Endothelial cell of umbilical vein (primary cell): ENCODE results near the gene ADAMTS12. TPM values are rescaled to one million over a fixed set of nuclear protein-coding genes. Genes with fewer than 3 reads are reported as not detected.

Experiments
- BruUV-seq: library from RNA; stranded (reverse); fragments of 400-500 nt; replicated peaks from 2 replicates; lab custom pipeline; 2021; lab: Mats Ljungman, UMichigan
- CTCF ChIA-PET: fragments of 300-600, 350-600 bp; sonication (Branson Sonifier 250); formaldehyde crosslinking; loops from one replicate; lab custom pipeline; 2021; ENCODE audit warnings: antibody characterized with exemption, inconsistent platforms; lab: Charles Lee
- POLR2A ChIA-PET: fragments of 300-600, 350-600 bp; sonication (Branson Sonifier 250); formaldehyde crosslinking; loops from one replicate; lab custom pipeline; 2021; ENCODE audit warnings: antibody characterized with exemption, inconsistent platforms; lab: Charles Lee
- DNase-seq: peaks from one replicate; pipeline ENCODE4 v3.0.0-alpha.2; 2011; ENCODE audit warnings: low read depth, low spot score
- FAIRE-seq: peaks from 2 replicates; lab custom pipeline; 2011; peaks lifted over from hg19 to GRCh38; lab: Jason Lieb, UNC
- H2AFZ ChIP-seq: 2 replicates; pipeline ENCODE4 v1.6.0; 2012; ENCODE audit warnings: low read depth, low read length, control low read depth, inconsistent platforms
- H3K27ac ChIP-seq: 2 replicates; pipeline ENCODE4 v1.5.1; 2011; ENCODE audit warnings: low read depth, mild to moderate bottlenecking, control low read depth, low read length, moderate library complexity; ENCODE audit not compliant: insufficient read depth
- H3K27me3 ChIP-seq, 2 experiments: 2 replicates each; pipeline versions ENCODE4 v1.6.0 to v1.6.1; 2011; ENCODE audit warnings: low read length in 2 of 2, mixed read lengths in 1 of 2; ENCODE audit not compliant: control insufficient read depth in 2 of 2, insufficient read depth in 2 of 2
- H3K36me3 ChIP-seq, 2 experiments: 2 replicates in 1 of 2; 3 replicates in 1 of 2; pipeline ENCODE4 v1.5.1; 2011; ENCODE audit warnings: low read length in 2 of 2, mild to moderate bottlenecking in 1 of 2, moderate library complexity in 1 of 2; ENCODE audit not compliant: control insufficient read depth in 2 of 2, insufficient read depth in 2 of 2; ENCODE audit errors: extremely low read depth in 1 of 2
- H3K4me1 ChIP-seq: 3 replicates; pipeline ENCODE4 v1.5.1; 2011; ENCODE audit warnings: mild to moderate bottlenecking, low read length; ENCODE audit not compliant: control insufficient read depth, insufficient read depth; ENCODE audit errors: extremely low read depth
- H3K4me2 ChIP-seq: 2 replicates; pipeline ENCODE4 v1.6.1; 2011; ENCODE audit warnings: low read length, control low read depth, mixed read lengths; ENCODE audit not compliant: insufficient read depth
- H3K4me3 ChIP-seq, 3 experiments: fragments of 200-600 bp in 1 of 3; sonication (generic), shearing (Covaris generic) in 1 of 3; replicated peaks in 1 of 3; 2 replicates each; pipeline ENCODE4 v1.5.1; 2011 to 2016; ENCODE audit warnings: control low read depth in 3 of 3, low read length in 3 of 3, mild to moderate bottlenecking in 2 of 3, inconsistent platforms in 1 of 3, low read depth in 1 of 3, moderate library complexity in 1 of 3; ENCODE audit not compliant: insufficient read depth in 1 of 3
- H3K79me2 ChIP-seq: 2 replicates; pipeline ENCODE4 v1.6.0; 2012; ENCODE audit warnings: low read length, inconsistent platforms; ENCODE audit not compliant: control insufficient read depth, insufficient read depth
- H3K9ac ChIP-seq: replicated peaks from 2 replicates; pipeline ENCODE3; 2011; ENCODE audit warnings: low read length, control low read depth; ENCODE audit not compliant: insufficient read depth; ENCODE audit errors: extremely low read depth
- H3K9me1 ChIP-seq: replicated peaks from 3 replicates; pipeline ENCODE4 v1.6.0; 2011; ENCODE audit warnings: mild to moderate bottlenecking, low read length; ENCODE audit not compliant: control insufficient read depth, insufficient read depth; ENCODE audit errors: extremely low read depth
- H3K9me3 ChIP-seq: replicated peaks from 2 replicates; pipeline ENCODE4 v1.5.1; 2012; ENCODE audit warnings: low read length, inconsistent platforms; ENCODE audit not compliant: control insufficient read depth, insufficient read depth
- H4K20me1 ChIP-seq: replicated peaks from 2 replicates; pipeline ENCODE3; 2011; ENCODE audit warnings: mild to moderate bottlenecking, low read length; ENCODE audit not compliant: control insufficient read depth, insufficient read depth; ENCODE audit errors: extremely low read depth
- CTCF ChIP-seq, 2 donors: IDR thresholded peaks; 1 replicate in 1 of 2; 2 replicates in 1 of 2; pipeline ENCODE4 v1.5.1; 2011; ENCODE audit warnings: low read length in 2 of 2, mild to moderate bottlenecking in 2 of 2, moderate library complexity in 2 of 2, control low read depth in 1 of 2, inconsistent platforms in 1 of 2, low read depth in 1 of 2; ENCODE audit not compliant: insufficient read depth in 1 of 2; ENCODE audit errors: extremely low read depth in 1 of 2
- EZH2 ChIP-seq: IDR thresholded peaks from 2 replicates; pipeline ENCODE4 v1.6.1; 2012; ENCODE audit warnings: borderline replicate concordance, low read depth, mild to moderate bottlenecking, moderate library complexity, low read length, inconsistent platforms; ENCODE audit not compliant: severe bottlenecking
- FOS ChIP-seq: IDR thresholded peaks from 2 replicates; pipeline ENCODE4 v1.6.1; 2011; ENCODE audit warnings: mild to moderate bottlenecking, low read length, moderate library complexity, borderline replicate concordance; ENCODE audit not compliant: insufficient read depth
- GATA2 ChIP-seq: IDR thresholded peaks from 2 replicates; pipeline ENCODE4 v1.7.0; 2011; ENCODE audit warnings: low read depth, mild to moderate bottlenecking, moderate library complexity, mixed read lengths, low read length; ENCODE audit not compliant: insufficient read length, insufficient read depth
- JUN ChIP-seq: IDR thresholded peaks from 2 replicates; pipeline ENCODE4 v1.6.1; 2011; ENCODE audit warnings: borderline replicate concordance, low read depth; ENCODE audit not compliant: insufficient read length, insufficient read depth
- MAX ChIP-seq: IDR thresholded peaks from 2 replicates; pipeline ENCODE4 v1.6.1; 2011; ENCODE audit not compliant: insufficient read depth, insufficient read length
- MYC ChIP-seq: IDR thresholded peaks from one replicate; pipeline ENCODE4 v1.6.1; 2011; ENCODE audit warnings: mild to moderate bottlenecking, low read depth, low read length
- POLR2A ChIP-seq: IDR thresholded peaks from 2 replicates; pipeline ENCODE4 v1.6.1; 2012; ENCODE audit warnings: low read depth, mild to moderate bottlenecking, control low read depth, low read length
- POLR2AphosphoS5 ChIP-seq: IDR thresholded peaks from 2 replicates; pipeline ENCODE4 v1.6.1; 2012; ENCODE audit warnings: low read depth, mild to moderate bottlenecking, control low read depth, low read length, moderate library complexity; ENCODE audit not compliant: insufficient read depth
- dilution Hi-C: fragments of 300-500 bp; cut with MboI; formaldehyde crosslinking; loops from one replicate; pipeline ENCODE4 v1.15.0; 2019; ENCODE audit warnings: low sequenced_read_pairs; ENCODE audit not compliant: extremely low pct_ligation_motif_present
- intact Hi-C: fragments of 100-400 bp; cut with micrococcal nuclease; formaldehyde crosslinking; loops from one replicate; pipeline ENCODE4 v1.10.0; 2022
- polyA plus RNA-seq, 4 experiments: library from polyadenylated mRNA; depleted of rRNA in 3 of 4; stranded (reverse) in 3 of 4; unstranded in 1 of 4; fragments of >200 nt; gene quantifications; 2 replicates each; pipeline versions ENCODE4 v1.2.1 to v1.2.3, GENCODE V29; 2011 to 2012; ENCODE audit warnings: missing spikeins in 1 of 4
- total RNA-seq: library from RNA; stranded (reverse); gene quantifications from 2 replicates; pipeline ENCODE4 v1.2.3, GENCODE V29; 2021

Gene ADAMTS12
- total and polyA plus RNA-seq, 2 donors (not counting 3 experiments of a cell fraction or from before 2014, with no cell fraction given), result 0.88 TPM; not detected in 1

- no peak for DNase-seq
- no peak for FAIRE-seq
- Histone ChIP-seq H3K4me3 (no peak overlapping the region), H3K9me1 (no peaks in the 10 kb centered on the region), H3K79me2 (no peaks in the 10 kb centered on the region), H3K9ac (no peak overlapping the region), H3K36me3 (no peaks in the 10 kb centered on the region), H3K4me2 (no peak overlapping the region), H2AFZ (no peak overlapping the region), H3K27me3 (peaks cover 0 to 3% of the 10 kb centered on the region in 2 experiments), H4K20me1 (no peaks in the 10 kb centered on the region), H3K27ac (no peak overlapping the region), H3K9me3 (no peaks in the 10 kb centered on the region), H3K4me1 (no peaks in the 10 kb centered on the region)
- TF ChIP-seq EZH2, result no peak
- TF ChIP-seq POLR2A, result no peak
- no peak for TF ChIP-seq MAX
- TF ChIP-seq POLR2AphosphoS5, result no peak
- no peak for TF ChIP-seq FOS
- no peak for TF ChIP-seq MYC
- no peak for TF ChIP-seq JUN
- no peak for TF ChIP-seq CTCF (IDR thresholded peaks at IDR 0.05; ENCODE audit: extremely low read depth in 1 of 2, insufficient read depth in 1 of 2, low read depth in 1 of 2, low read length in 2 of 2)
- TF ChIP-seq GATA2, result no peak
- intact Hi-C loops, result no loop called here
- no TSS peak for BruUV-seq
- dilution Hi-C loops, result no loop called here
- POLR2A ChIA-PET, result no interaction called here
- CTCF ChIA-PET, result no interaction called here
Observed at GRCh38 chr5:33761139-33761538, 130.7 kb downstream of the ADAMTS12 start.
